HepG2 (cell line): ENCODE data around the gene LSM14B. TPM values are rescaled to one million over a fixed set of nuclear protein-coding genes. Genes with fewer than 3 reads are reported as not detected.

Experiments used
- ATF1 ChIP-seq: IDR thresholded peaks from 2 replicates; pipeline ENCODE4 v1.6.1; 2016; ENCODE audit warnings: mild to moderate bottlenecking, control low read depth
- E2F2 ChIP-seq: sonication (generic); formaldehyde crosslinking; IDR thresholded peaks from 2 replicates; pipeline ENCODE4 v1.4.0; 2020; ENCODE audit warnings: missing genetic modification reagents, borderline replicate concordance
- GMEB1 ChIP-seq: sonication (generic); formaldehyde crosslinking; IDR thresholded peaks from 2 replicates; pipeline ENCODE4 v1.5.1; 2020; ENCODE audit warnings: missing genetic modification reagents, mild to moderate bottlenecking, borderline replicate concordance
- JUND ChIP-seq: sonication (generic); formaldehyde crosslinking; IDR thresholded peaks from 2 replicates; pipeline ENCODE4 v1.8.0; 2022; ENCODE audit warnings: mild to moderate bottlenecking, missing genetic modification reagents
- MAFF ChIP-seq: IDR thresholded peaks from 2 replicates; pipeline ENCODE4 v1.6.1; 2011; ENCODE audit warnings: low read depth, low read length, improper control_type of control experiment
- MED13 ChIP-seq: sonication (generic); formaldehyde crosslinking; IDR thresholded peaks from 2 replicates; pipeline ENCODE4 v1.5.0; 2020; ENCODE audit warnings: missing genetic modification reagents
- NR3C1 ChIP-seq: sonication (generic); formaldehyde crosslinking; IDR thresholded peaks from 2 replicates; pipeline ENCODE4 v1.4.0; 2020; ENCODE audit warnings: missing genetic modification reagents
- POLR2A ChIP-seq, 2 experiments: IDR thresholded peaks; 2 replicates each; pipeline ENCODE4 v1.6.1; 2011; ENCODE audit warnings: low read depth in 2 of 2, low read length in 2 of 2, mild to moderate bottlenecking in 1 of 2, moderate library complexity in 1 of 2; ENCODE audit not compliant: insufficient read depth in 1 of 2
- RBFOX2 ChIP-seq: fragments of 200-400 bp; formaldehyde crosslinking; IDR thresholded peaks from 2 replicates; pipeline ENCODE4 v1.6.1; 2017; ENCODE audit warnings: low read depth, mild to moderate bottlenecking, low read length
- RERE ChIP-seq: IDR thresholded peaks from 2 replicates; pipeline ENCODE4 v1.6.1; 2016; ENCODE audit warnings: low read depth, missing genetic modification reagents, missing compliant biosample characterization
- SCMH1 ChIP-seq: sonication (generic); formaldehyde crosslinking; IDR thresholded peaks from 2 replicates; pipeline ENCODE4 v1.9.0; 2021; ENCODE audit warnings: missing genetic modification reagents, mild to moderate bottlenecking, borderline replicate concordance
- TBL1XR1 ChIP-seq: fragments of 150-350 bp; IDR thresholded peaks from 2 replicates; pipeline ENCODE4 v1.6.1; 2014; ENCODE audit warnings: borderline replicate concordance, low read length; ENCODE audit not compliant: partially characterized antibody
- TBX2 ChIP-seq: sonication (generic); formaldehyde crosslinking; IDR thresholded peaks from 2 replicates; pipeline ENCODE4 v1.5.0; 2020; ENCODE audit warnings: missing genetic modification reagents, mild to moderate bottlenecking, borderline replicate concordance
- TFAP4 ChIP-seq: sonication (generic); IDR thresholded peaks from 2 replicates; pipeline ENCODE4 v1.6.1; 2016; ENCODE audit warnings: low read depth, borderline replicate concordance
- ZNF326 ChIP-seq: sonication (generic); formaldehyde crosslinking; IDR thresholded peaks from 2 replicates; pipeline ENCODE4 v1.4.0; 2020; ENCODE audit warnings: missing genetic modification reagents, borderline replicate concordance
- ZNF331 ChIP-seq: sonication (generic); formaldehyde crosslinking; IDR thresholded peaks from 2 replicates; pipeline ENCODE4 v1.4.0; 2020; ENCODE audit warnings: missing genetic modification reagents
- ZNF337 ChIP-seq: sonication (generic); formaldehyde crosslinking; IDR thresholded peaks from 2 replicates; pipeline ENCODE4 v1.5.1; 2020; ENCODE audit warnings: missing genetic modification reagents, low read depth, mild to moderate bottlenecking, borderline replicate concordance
- ZNF44 ChIP-seq: sonication (generic); formaldehyde crosslinking; IDR thresholded peaks from 2 replicates; pipeline ENCODE4 v1.5.1; 2020; ENCODE audit warnings: mild to moderate bottlenecking, missing genetic modification reagents
- ZSCAN9 ChIP-seq: IDR thresholded peaks from 2 replicates; pipeline ENCODE4 v1.6.1; 2016; ENCODE audit warnings: borderline replicate concordance
- polyA plus RNA-seq, 8 experiments: library from polyadenylated mRNA; depleted of rRNA in 3 of 8; stranded (reverse) in 7 of 8; unstranded in 1 of 8; fragments of >200 nt; fragmentation: Illumina TruSeq in 4 of 8; extraction: Trizol in 4 of 8; gene quantifications; 2 replicates each; pipeline versions ENCODE4 v1.2.1 to v1.2.3, GENCODE V29; 2011 to 2016; ENCODE audit warnings: low read depth in 4 of 8, missing spikeins in 1 of 8, mixed read lengths in 1 of 8; ENCODE audit not compliant: insufficient read depth in 1 of 8
- total RNA-seq, 5 experiments: library from RNA; depleted of rRNA; stranded (reverse); fragments of >200 nt; fragmentation: Illumina TruSeq; extraction: Trizol; gene quantifications; 2 replicates each; pipeline ENCODE4 v1.2.3, GENCODE V29; 2016; ENCODE audit warnings: low read depth in 1 of 5

LSM14B gene
- total and polyA plus RNA-seq, 2 of the 13 experiments (the other 11 are each of a cell fraction or from before 2014, with no cell fraction given): 43.3 to 79.2 TPM

GRCh38 chr20:62143957-62144825 is 21.9 kb downstream of the LSM14B start (continued):
- no peak for TF ChIP-seq ZNF337 (CRISPR knock-in tag)
- no peak for TF ChIP-seq TBL1XR1
- no peak for TF ChIP-seq ATF1 (CRISPR knock-in tag)
- TF ChIP-seq JUND (CRISPR knock-in tag): no peak
- 0 out of 2 replicates have a peak, but pooled peaks have one; percentile 32 for TF ChIP-seq ZNF331 (CRISPR knock-in tag)
- TF ChIP-seq SCMH1 (CRISPR knock-in tag): no peak
- no peak for TF ChIP-seq MED13
- 0 out of 2 replicates have a peak, but pooled peaks have one; percentile 7 for TF ChIP-seq ZNF44 (CRISPR knock-in tag)
- TF ChIP-seq E2F2 (CRISPR knock-in tag): no peak
- TF ChIP-seq RBFOX2: peak; percentile 72
- no peak for TF ChIP-seq NR3C1 (CRISPR knock-in tag)
- TF ChIP-seq RERE (CRISPR knock-in tag): no peak
- peak in 1 of 2 experiments; percentile 53; a peak in 1 of 4 replicates for TF ChIP-seq POLR2A (IDR thresholded peaks at IDR 0.05; ENCODE audit: insufficient read depth in 1 of 2, low read depth in 2 of 2, low read length in 2 of 2)
- peak; percentile 24; the same call in 1 of the 2 replicates for TF ChIP-seq ZSCAN9 (CRISPR knock-in tag)
- TF ChIP-seq ZNF326: no peak
- no peak; the same call in 1 of the 2 replicates for TF ChIP-seq TBX2 (CRISPR knock-in tag)
- peak; percentile 18; the same call in 1 of the 2 replicates for TF ChIP-seq TFAP4
- TF ChIP-seq MAFF: no peak
- peak; percentile 81 for TF ChIP-seq GMEB1 (CRISPR knock-in tag)
